ENCODE measurements around the gene H2AZ1. TPM values are rescaled to one million over a fixed set of nuclear protein-coding genes. Genes with fewer than 3 reads are reported as not detected.
A peak's percentile ranks its signal among the peaks of the same experiment; 100 is the strongest.

Gene H2AZ1
- total RNA-seq, 1 donor from 2014 or later, result 22.4 TPM

- TF ChIP-seq CTCF (IDR thresholded peaks at IDR 0.05), result peak; percentile 61 to 89 (median 83)
- H3K9me3 ChIP-seq, result no peaks in the 10 kb centered on the region
- H3K27me3 ChIP-seq, result no peaks in the 10 kb centered on the region
- peak overlapping the region; percentile 69 to 93 for H3K4me3 ChIP-seq
- no peaks in the 10 kb centered on the region for H3K36me3 ChIP-seq
- intact Hi-C loops (cut with DNase I), result loop anchor here (5.0 kb wide), 1 partner anchor 337 kb away; no protein-coding TSS in a partner anchor
- peak; percentile 68 to 96 for DNase-seq (ENCODE audit: low spot score in 2 of 2)
- H3K4me1 ChIP-seq, result peaks cover 0 to 12% of the 10 kb centered on the region in 2 donors
- H3K27ac ChIP-seq, result peak overlapping the region; percentile 97 to 99
These were observed 759 bp downstream of the H2AZ1 start for GRCh38 chr4:99949034-99949998.

- H3K36me3 ChIP-seq, result no peaks in the 10 kb centered on the region
- TF ChIP-seq CTCF (IDR thresholded peaks at IDR 0.05), result no peak
- no peaks in the 10 kb centered on the region for H3K9me3 ChIP-seq
- peak overlapping the region; percentile 93 to 97 for H3K4me3 ChIP-seq
- H3K27me3 ChIP-seq, result no peaks in the 10 kb centered on the region
- DNase-seq (ENCODE audit: low spot score in 2 of 2), result no peak
- peak overlapping the region; percentile 97 to 99 for H3K27ac ChIP-seq
- intact Hi-C loops (cut with DNase I), result loop anchor here (2.0 to 5.0 kb wide), 2 partner anchors 335 to 1687 kb away; partner anchors contain the start of gene RAP1GDS1
- peaks cover 0 to 25% of the 10 kb centered on the region in 2 donors for H3K4me1 ChIP-seq
These were observed 2.5 kb downstream of the H2AZ1 start for GRCh38 chr4:99947608-99948007.

GRCh38 chr4:99947190-99947578, 2.9 kb downstream of the H2AZ1 start:
- H3K36me3 ChIP-seq, result no peaks in the 10 kb centered on the region
- no peak for DNase-seq (ENCODE audit: low spot score in 2 of 2)
- peaks cover 0 to 25% of the 10 kb centered on the region in 2 donors for H3K4me1 ChIP-seq
- no peaks in the 10 kb centered on the region for H3K27me3 ChIP-seq
- peak overlapping the region; percentile 97 to 99 for H3K27ac ChIP-seq
- TF ChIP-seq CTCF (IDR thresholded peaks at IDR 0.05), result no peak
- peak overlapping the region; percentile 93 to 97 for H3K4me3 ChIP-seq
- intact Hi-C loops (cut with DNase I), result loop anchor here (2.0 to 5.0 kb wide), 2 partner anchors 335 to 1686 kb away; partner anchors contain the start of gene RAP1GDS1
- H3K9me3 ChIP-seq, result no peaks in the 10 kb centered on the region

- no peaks in the 10 kb centered on the region for H3K27me3 ChIP-seq
- H3K9me3 ChIP-seq, result no peaks in the 10 kb centered on the region
- intact Hi-C loops (cut with DNase I), result loop anchor here (1.0 to 5.0 kb wide), 3 partner anchors 52 to 1686 kb away; partner anchors contain the start of genes LAMTOR3 and RAP1GDS1
- DNase-seq (ENCODE audit: low spot score in 2 of 2), result peak in 1 of 2 donors; percentile 90
- peaks cover 0 to 25% of the 10 kb centered on the region in 2 donors for H3K4me1 ChIP-seq
- H3K4me3 ChIP-seq, result peak within 1 kb of the TSS; percentile 93 to 97
- H3K27ac ChIP-seq, result peak within 1 kb of the TSS; percentile 97 to 99
- no peak for TF ChIP-seq CTCF (IDR thresholded peaks at IDR 0.05)
- H3K36me3 ChIP-seq, result no peaks in the 10 kb centered on the region
These were observed 3.5 kb downstream of the H2AZ1 start, which contains the start of gene DNAJB14 for GRCh38 chr4:99946356-99947189. Gene DNAJB14, minus strand, starts transcription at chr4:99946618. Its CDS starts 47 bp downstream, at chr4:99946571.

- no peak for DNase-seq (ENCODE audit: low spot score in 2 of 2)
- TF ChIP-seq CTCF (IDR thresholded peaks at IDR 0.05), result no peak
- no peaks in the 10 kb centered on the region for H3K36me3 ChIP-seq
- H3K4me1 ChIP-seq, result peaks cover 0 to 25% of the 10 kb centered on the region in 2 donors
- H3K4me3 ChIP-seq, result peak overlapping the region; percentile 93 to 97
- no peaks in the 10 kb centered on the region for H3K9me3 ChIP-seq
- H3K27me3 ChIP-seq, result no peaks in the 10 kb centered on the region
- peak overlapping the region; percentile 97 to 99 for H3K27ac ChIP-seq
- intact Hi-C loops (cut with DNase I), result loop anchor here (1.0 to 5.0 kb wide), 3 partner anchors 52 to 1685 kb away; partner anchors contain the start of genes LAMTOR3 and RAP1GDS1
These were observed 4.2 kb downstream of the H2AZ1 start for GRCh38 chr4:99945718-99946355.
